HCT116 (cell line): ENCODE results near the gene PPP1R27. TPM values are rescaled to one million over a fixed set of nuclear protein-coding genes. Genes with fewer than 3 reads are reported as not detected.

Experiments used
- ATAC-seq: fragments of 200-7000 bp; cut with Tn5 transposase; 2 replicates; pipeline ENCODE4 v1.9.1; 2020; ENCODE audit warnings: mild to moderate bottlenecking, moderate library complexity
- BruUV-seq: library from RNA; stranded (reverse); fragments of 400-500 nt; replicated peaks from 2 replicates; lab custom pipeline; 2021; lab: Mats Ljungman, UMichigan
- CTCF ChIA-PET: fragments of 300-600 bp; sonication (Branson Sonifier 250); formaldehyde crosslinking; loops from one replicate; lab custom pipeline; 2021; ENCODE audit warnings: antibody characterized with exemption; lab: Charles Lee
- POLR2A ChIA-PET: fragments of 300-600, 350-600 bp; sonication (Branson Sonifier 250); formaldehyde crosslinking; loops from one replicate; lab custom pipeline; 2021; ENCODE audit warnings: antibody characterized with exemption; lab: Charles Lee
- RAD21 ChIA-PET, 2 experiments: fragments of 300-600 bp; sonication (Branson Sonifier 250); formaldehyde crosslinking; loops; one replicate each; lab custom pipeline; 2023; ENCODE audit warnings: low total read pairs in 2 of 2; ENCODE audit not compliant: uncharacterized antibody in 2 of 2, unreplicated experiment in 2 of 2, low non-redundant PET in 1 of 2; lab: Charles Lee
- DNase-seq: peaks from one replicate; pipeline ENCODE4 v3.0.0-alpha.2; 2010; ENCODE audit warnings: low read depth, low spot score
- H2AFZ ChIP-seq: fragments of 200-600 bp; shearing (Covaris generic), sonication (generic); 2 replicates; pipeline ENCODE4 v1.6.1; 2017; ENCODE audit warnings: low read depth, mixed run types, mixed read lengths, antibody characterized with exemption, low read length; ENCODE audit not compliant: poor library complexity, severe bottlenecking
- H3K27ac ChIP-seq: 2 replicates; pipeline ENCODE4 v1.5.1; 2012; ENCODE audit warnings: low read depth, low read length
- H3K27me3 ChIP-seq: fragments of 200-600 bp; sonication (generic); 2 replicates; pipeline ENCODE4 v1.6.1; 2016; ENCODE audit warnings: mixed run types, low read length, mixed read lengths; ENCODE audit not compliant: insufficient read depth
- H3K36me3 ChIP-seq, 2 experiments: fragments of 200-500 bp in 1 of 2; fragments of 200-600 bp in 1 of 2; sonication (Bioruptor generic) in 1 of 2; sonication (generic) in 1 of 2; 2 replicates each; pipeline versions ENCODE4 v1.5.1 to v1.6.1; 2014 to 2016; ENCODE audit warnings: low read length in 2 of 2, inconsistent platforms in 1 of 2, mixed read lengths in 1 of 2, mixed run types in 1 of 2; ENCODE audit not compliant: insufficient read depth in 2 of 2, control insufficient read depth in 1 of 2
- H3K4me1 ChIP-seq, 2 experiments: fragments of 200-600 bp in 1 of 2; sonication (generic) in 1 of 2; 2 replicates each; pipeline versions ENCODE4 v1.5.1 to v1.6.1; 2012 to 2017; ENCODE audit warnings: low read length in 2 of 2, inconsistent platforms in 1 of 2, mild to moderate bottlenecking in 1 of 2, mixed read lengths in 1 of 2, mixed run types in 1 of 2, moderate library complexity in 1 of 2; ENCODE audit not compliant: insufficient read depth in 2 of 2, control insufficient read depth in 1 of 2
- H3K4me2 ChIP-seq: fragments of 200-600 bp; sonication (generic); 2 replicates; pipeline ENCODE4 v1.6.1; 2017; ENCODE audit warnings: mixed run types, low read length, mixed read lengths
- H3K4me3 ChIP-seq, 2 experiments: fragments of 200-600 bp in 1 of 2; sonication (generic) in 1 of 2; replicated peaks in 1 of 2; 2 replicates each; pipeline ENCODE4 v1.5.1; 2011 to 2016; ENCODE audit warnings: low read length in 2 of 2, control low read depth in 1 of 2, low read depth in 1 of 2, mild to moderate bottlenecking in 1 of 2, mixed read lengths in 1 of 2, mixed run types in 1 of 2
- H3K79me2 ChIP-seq: fragments of 200-600 bp; sonication (generic); 2 replicates; pipeline ENCODE4 v1.6.1; 2017; ENCODE audit warnings: mild to moderate bottlenecking, mixed run types, low read length, moderate library complexity, mixed read lengths; ENCODE audit not compliant: insufficient read depth
- H3K9ac ChIP-seq: fragments of 200-600 bp; sonication (generic); 2 replicates; pipeline ENCODE4 v1.6.1; 2016; ENCODE audit warnings: low read length, mixed read lengths
- H3K9me2 ChIP-seq: fragments of 200-600 bp; sonication (generic), shearing (Covaris generic); 2 replicates; pipeline ENCODE4 v1.6.1; 2017; ENCODE audit warnings: mixed run types, mild to moderate bottlenecking, moderate library complexity; ENCODE audit not compliant: insufficient read depth
- H3K9me3 ChIP-seq, 2 experiments: fragments of 200-500 bp in 1 of 2; fragments of 200-600 bp in 1 of 2; sonication (Bioruptor generic) in 1 of 2; sonication (generic) in 1 of 2; 2 replicates each; pipeline ENCODE4 v1.6.1; 2014 to 2017; ENCODE audit warnings: low read length in 2 of 2, mixed read lengths in 2 of 2, inconsistent platforms in 1 of 2, low read depth in 1 of 2, mild to moderate bottlenecking in 1 of 2, mixed run types in 1 of 2, moderate library complexity in 1 of 2; ENCODE audit not compliant: control insufficient read depth in 1 of 2, insufficient read depth in 1 of 2
- H4K20me1 ChIP-seq: fragments of 200-600 bp; sonication (generic), shearing (Covaris generic); 2 replicates; pipeline ENCODE4 v1.6.1; 2017; ENCODE audit warnings: mixed run types, mild to moderate bottlenecking, moderate library complexity; ENCODE audit not compliant: insufficient read depth
- ELF1 ChIP-seq: IDR thresholded peaks from 2 replicates; pipeline ENCODE4 v1.6.1; 2012; ENCODE audit warnings: low read depth, borderline replicate concordance
- MAX ChIP-seq: IDR thresholded peaks from 2 replicates; pipeline ENCODE4 v1.6.1; 2012
- POLR2AphosphoS5 ChIP-seq: IDR thresholded peaks from 2 replicates; pipeline ENCODE4 v1.6.1; 2011; ENCODE audit warnings: mild to moderate bottlenecking, low read depth, low read length, moderate library complexity
- SP1 ChIP-seq: IDR thresholded peaks from 2 replicates; pipeline ENCODE4 v1.6.1; 2012; ENCODE audit warnings: low read depth
- ZBTB33 ChIP-seq: IDR thresholded peaks from 2 replicates; pipeline ENCODE4 v1.6.1; 2011; ENCODE audit warnings: mild to moderate bottlenecking, low read length, moderate library complexity; ENCODE audit not compliant: insufficient replicate concordance; ENCODE audit errors: extremely low read depth
- intact Hi-C: fragments of 100-400 bp; cut with micrococcal nuclease; formaldehyde crosslinking; loops from 2 replicates; pipeline ENCODE4 v1.10.0; 2022
- total RNA-seq: library from RNA; stranded (reverse); gene quantifications from one replicate; pipeline ENCODE4 v1.2.1, GENCODE V29; 2021; ENCODE audit not compliant: unreplicated experiment

The PPP1R27 gene
- total RNA-seq, 1 experiment from 2014 or later, result not detected

GRCh38 chr17:81831957-81832607 lies 2.8 kb downstream of the PPP1R27 start:
- DNase-seq (no peak), ATAC-seq (no peak)
- H3K4me3 ChIP-seq, result peak overlapping the region; percentile 78 to 89
- no peaks in the 10 kb centered on the region for H3K27me3 ChIP-seq
- POLR2A ChIA-PET, result interaction anchor here (1.0 kb wide), 1 partner anchor 112 kb away, joined by 3 read pairs; no protein-coding TSS in a partner anchor
- intact Hi-C loops, result loop anchor here (2.0 kb wide), 1 partner anchor 29 kb away; the partner anchor contains the start of gene P4HB
- H2AFZ ChIP-seq, result no peak overlapping the region
- peak overlapping the region; percentile 93 for H3K27ac ChIP-seq
- H3K9me3 ChIP-seq, result no peaks in the 10 kb centered on the region
- H3K36me3 ChIP-seq, result 0 out of 4 replicates have a peak, but pooled peaks cover 0 to 7% of the 10 kb centered on the region in 2 experiments
- BruUV-seq, result TSS peak; percentile 77
- peaks cover 15% of the 10 kb centered on the region for H3K79me2 ChIP-seq
- H3K4me1 ChIP-seq, result peaks cover 17 to 32% of the 10 kb centered on the region in 2 experiments
- RAD21 ChIA-PET, result no interaction called here
- H3K9me2 ChIP-seq, result no peaks in the 10 kb centered on the region
- H3K9ac ChIP-seq, result peak overlapping the region; percentile 86
- peak overlapping the region; percentile 97 for H3K4me2 ChIP-seq
- CTCF ChIA-PET, result interaction anchor here (2.1 kb wide), 1 partner anchor 10 kb away, joined by 10 read pairs; no protein-coding TSS in a partner anchor
- no peaks in the 10 kb centered on the region for H4K20me1 ChIP-seq
- TF ChIP-seq ELF1, result no peak
- TF ChIP-seq MAX, result peak; percentile 21; the same call in 1 of the 2 replicates

GRCh38 chr17:81831563-81831956 lies 3.3 kb downstream of the PPP1R27 start:
- H3K79me2 ChIP-seq, result peaks cover 15% of the 10 kb centered on the region
- H3K9me3 ChIP-seq, result no peaks in the 10 kb centered on the region
- ATAC-seq (no peak), DNase-seq (no peak)
- no peaks in the 10 kb centered on the region for H3K27me3 ChIP-seq
- peak overlapping the region; percentile 78 to 89 for H3K4me3 ChIP-seq
- 0 out of 4 replicates have a peak, but pooled peaks cover 0 to 7% of the 10 kb centered on the region in 2 experiments for H3K36me3 ChIP-seq
- RAD21 ChIA-PET, result no interaction called here
- H3K4me1 ChIP-seq, result peaks cover 17 to 32% of the 10 kb centered on the region in 2 experiments
- POLR2A ChIA-PET, result interaction anchor here (1.0 kb wide), 1 partner anchor 119 kb away, joined by 4 read pairs; no protein-coding TSS in a partner anchor
- intact Hi-C loops, result no loop called here
- peak overlapping the region; percentile 86 for H3K9ac ChIP-seq
- TF ChIP-seq POLR2AphosphoS5 (no peak), SP1 (no peak), ELF1 (no peak), ZBTB33 (no peak), MAX (peak; percentile 23; the same call in 1 of the 2 replicates)
- TF ChIP-seq, all 23 proteins: peak for 1
- peak overlapping the region; percentile 93 for H3K27ac ChIP-seq
- no peaks in the 10 kb centered on the region for H3K9me2 ChIP-seq
- no TSS peak for BruUV-seq
- H2AFZ ChIP-seq, result no peak overlapping the region
- CTCF ChIA-PET, result no interaction called here
- peak overlapping the region; percentile 97 for H3K4me2 ChIP-seq
- H4K20me1 ChIP-seq, result no peaks in the 10 kb centered on the region
